GM10248 (cell line): ENCODE data around the gene PAFAH1B1.
A peak's percentile ranks its signal among the peaks of the same experiment; 100 is the strongest.

Source experiments
- CTCF ChIA-PET: fragments of 300-600 bp; sonication (Branson Sonifier 250); formaldehyde crosslinking; extraction: SDS; loops from one replicate; lab custom pipeline; 2021; ENCODE audit warnings: antibody characterized with exemption; lab: Yijun Ruan, JAX
- POLR2A ChIA-PET: fragments of 350-650 bp; sonication (Branson Sonifier 250); formaldehyde crosslinking; extraction: SDS; loops from one replicate; lab custom pipeline; 2020; ENCODE audit warnings: antibody characterized with exemption; lab: Yijun Ruan, JAX
- DNase-seq: peaks from one replicate; pipeline ENCODE4 v3.0.0; 2012; ENCODE audit errors: extremely low spot score
- TF ChIP-seq, protein P1 (sequence below): IDR thresholded peaks from 2 replicates; pipeline ENCODE4 v1.5.1; 2012; ENCODE audit warnings: mild to moderate bottlenecking, low read depth; ENCODE audit errors: extremely low read depth, missing control alignments, control extremely low read depth

PAFAH1B1 gene

DNA sequence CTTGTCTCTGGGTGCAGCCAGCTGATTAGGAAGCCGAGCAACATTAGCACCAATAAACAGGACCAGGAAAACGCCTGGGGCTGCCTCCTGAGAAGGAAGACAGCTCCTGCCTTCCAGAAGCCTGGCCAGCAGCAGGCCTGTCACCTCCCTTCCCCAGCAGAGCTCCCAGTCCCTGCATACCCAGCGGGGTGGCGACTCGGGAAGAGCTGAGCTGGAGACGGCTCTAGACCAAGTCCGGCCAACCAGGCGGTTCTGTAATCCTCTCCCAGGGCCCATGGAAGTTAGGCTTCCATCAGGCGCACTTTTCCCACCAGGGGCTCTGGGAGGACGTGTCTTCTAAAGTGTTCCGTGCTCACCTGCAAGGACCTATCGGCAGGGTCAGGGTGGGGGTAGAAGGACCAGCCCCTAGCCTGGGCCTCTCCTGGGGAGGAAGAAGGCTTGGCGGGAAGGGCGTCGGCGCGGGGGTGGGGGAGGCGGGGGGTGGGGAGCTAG lies 130.1 kb downstream of the PAFAH1B1 start:
- CTCF ChIA-PET = no interaction called here
- POLR2A ChIA-PET = no interaction called here

DNA sequence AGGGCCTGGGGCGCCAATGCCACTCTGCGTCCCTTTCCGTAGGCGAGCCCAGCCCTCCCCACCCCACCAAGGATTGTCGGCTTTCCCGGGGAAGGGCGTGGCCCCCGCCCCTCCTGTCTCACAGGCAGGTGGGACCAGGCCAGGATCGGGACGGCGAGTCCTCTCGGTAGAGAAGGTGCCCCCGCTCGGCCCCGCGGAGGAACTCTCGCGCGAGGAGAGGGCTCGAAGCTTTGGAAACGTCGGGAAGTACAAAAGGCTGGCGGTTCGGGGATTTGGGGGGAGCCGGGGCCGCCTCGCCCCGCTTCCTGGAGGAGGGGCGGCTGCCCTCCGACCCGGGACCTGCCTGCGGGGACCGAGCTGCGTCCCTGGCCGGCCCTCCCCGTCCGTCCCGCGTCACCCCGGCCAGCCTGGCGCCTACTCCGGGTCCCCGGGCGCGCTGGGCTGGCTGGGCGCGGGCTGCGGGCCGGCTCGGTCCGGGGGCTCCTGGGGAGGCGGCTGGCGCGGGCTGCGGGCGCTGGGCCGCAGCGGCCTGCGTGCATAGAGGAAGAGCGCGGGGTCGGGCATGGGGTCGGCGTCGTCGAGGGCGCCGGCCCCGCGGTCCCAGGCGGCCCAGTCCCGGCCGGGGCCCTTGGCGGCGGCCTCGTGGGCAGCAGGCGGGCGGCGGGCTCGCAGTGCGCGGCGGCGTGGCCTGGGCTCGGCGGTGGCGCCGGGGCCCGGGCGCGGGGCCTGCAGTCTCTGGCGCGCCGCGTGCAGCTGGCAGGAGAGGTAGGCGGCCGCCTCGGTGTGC lies 130.7 kb downstream of the PAFAH1B1 start:
- no peak for DNase-seq
- TF ChIP-seq, protein P1, sequence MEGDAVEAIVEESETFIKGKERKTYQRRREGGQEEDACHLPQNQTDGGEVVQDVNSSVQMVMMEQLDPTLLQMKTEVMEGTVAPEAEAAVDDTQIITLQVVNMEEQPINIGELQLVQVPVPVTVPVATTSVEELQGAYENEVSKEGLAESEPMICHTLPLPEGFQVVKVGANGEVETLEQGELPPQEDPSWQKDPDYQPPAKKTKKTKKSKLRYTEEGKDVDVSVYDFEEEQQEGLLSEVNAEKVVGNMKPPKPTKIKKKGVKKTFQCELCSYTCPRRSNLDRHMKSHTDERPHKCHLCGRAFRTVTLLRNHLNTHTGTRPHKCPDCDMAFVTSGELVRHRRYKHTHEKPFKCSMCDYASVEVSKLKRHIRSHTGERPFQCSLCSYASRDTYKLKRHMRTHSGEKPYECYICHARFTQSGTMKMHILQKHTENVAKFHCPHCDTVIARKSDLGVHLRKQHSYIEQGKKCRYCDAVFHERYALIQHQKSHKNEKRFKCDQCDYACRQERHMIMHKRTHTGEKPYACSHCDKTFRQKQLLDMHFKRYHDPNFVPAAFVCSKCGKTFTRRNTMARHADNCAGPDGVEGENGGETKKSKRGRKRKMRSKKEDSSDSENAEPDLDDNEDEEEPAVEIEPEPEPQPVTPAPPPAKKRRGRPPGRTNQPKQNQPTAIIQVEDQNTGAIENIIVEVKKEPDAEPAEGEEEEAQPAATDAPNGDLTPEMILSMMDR = no peak
- CTCF ChIA-PET = no interaction called here
- POLR2A ChIA-PET = no interaction called here

More for the DNA sequence above, 130.1 kb downstream of the PAFAH1B1 start:
- DNase-seq = no peak
- TF ChIP-seq, protein P1 = no peak

DNA sequence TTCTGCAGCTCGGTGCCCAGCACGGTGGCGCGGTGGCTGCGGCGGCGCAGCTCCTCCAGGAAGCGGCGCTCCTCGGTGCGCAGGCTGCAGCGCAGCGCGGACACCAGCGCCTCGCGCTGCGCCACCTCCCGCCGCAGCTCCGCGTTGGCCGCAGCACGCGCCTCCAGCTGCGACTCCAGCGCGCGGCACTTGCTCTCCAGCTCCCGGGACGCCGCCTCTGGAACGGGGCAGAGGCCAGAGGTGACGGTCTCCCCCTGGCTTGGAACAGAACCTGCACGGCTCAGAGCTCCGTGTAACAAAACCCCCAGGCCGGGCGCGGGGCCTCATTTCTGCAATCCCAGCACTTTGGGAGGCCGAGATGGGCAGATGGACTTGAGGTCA lies 131.3 kb downstream of the PAFAH1B1 start:
- POLR2A ChIA-PET = no interaction called here
- CTCF ChIA-PET = no interaction called here
- DNase-seq = no peak
- TF ChIP-seq, protein P1 = peak; percentile 7

DNA sequence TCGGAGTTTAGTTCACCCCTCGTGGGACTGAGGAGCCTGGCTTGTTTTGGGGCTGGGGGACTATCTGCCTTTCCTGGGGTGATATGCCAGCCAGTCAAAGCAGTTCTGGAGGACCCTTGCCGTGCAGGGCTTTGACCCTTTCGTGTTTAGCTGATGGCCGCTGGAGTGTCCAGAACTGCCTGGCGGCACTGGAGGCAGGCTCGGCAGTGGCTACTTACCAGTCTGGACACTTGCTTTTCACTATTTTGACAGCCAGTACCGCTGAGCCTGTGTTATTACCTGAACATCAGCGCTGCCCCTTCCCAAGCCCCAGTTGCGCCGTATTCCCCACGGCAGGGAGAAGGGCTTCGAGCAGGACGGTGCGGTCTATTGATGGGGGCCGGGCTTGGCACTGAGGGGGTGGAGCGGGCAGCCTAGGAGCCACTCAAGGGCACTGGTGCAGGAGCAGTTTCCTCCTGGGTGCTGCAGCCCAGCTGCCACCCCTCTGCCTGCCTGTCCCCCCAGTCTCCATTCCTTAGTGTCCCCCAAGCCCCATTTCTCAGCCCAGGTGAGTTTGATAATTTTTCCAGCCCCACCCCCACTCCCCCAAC lies 137.4 kb downstream of the PAFAH1B1 start:
- POLR2A ChIA-PET = no interaction called here
- TF ChIP-seq, protein P1 = no peak

DNA sequence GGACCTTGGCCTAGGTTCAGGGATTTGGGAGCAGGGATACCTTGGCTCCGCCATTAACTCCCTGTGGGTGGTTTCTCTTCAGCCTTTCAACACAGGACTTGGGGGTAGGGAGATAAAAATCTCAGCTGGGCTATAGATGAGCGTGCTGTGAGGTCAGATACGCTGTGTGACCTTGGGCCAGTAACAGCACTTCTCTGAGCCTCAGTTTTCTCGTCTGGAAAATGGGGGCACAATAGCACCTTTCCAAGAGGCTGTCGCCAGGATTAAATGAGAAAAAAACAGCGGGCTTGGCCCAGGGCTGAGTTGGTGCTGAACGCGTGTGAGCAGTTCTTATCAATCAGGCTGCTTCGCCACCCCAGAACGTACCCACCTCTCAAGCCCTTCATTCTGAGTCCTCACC lies 138.4 kb downstream of the PAFAH1B1 start:
- no peak for DNase-seq
- POLR2A ChIA-PET = no interaction called here
- TF ChIP-seq, protein P1 = no peak
- CTCF ChIA-PET = no interaction called here

More for the DNA sequence above, 137.4 kb downstream of the PAFAH1B1 start:
- no peak for DNase-seq
- CTCF ChIA-PET = no interaction called here

DNA sequence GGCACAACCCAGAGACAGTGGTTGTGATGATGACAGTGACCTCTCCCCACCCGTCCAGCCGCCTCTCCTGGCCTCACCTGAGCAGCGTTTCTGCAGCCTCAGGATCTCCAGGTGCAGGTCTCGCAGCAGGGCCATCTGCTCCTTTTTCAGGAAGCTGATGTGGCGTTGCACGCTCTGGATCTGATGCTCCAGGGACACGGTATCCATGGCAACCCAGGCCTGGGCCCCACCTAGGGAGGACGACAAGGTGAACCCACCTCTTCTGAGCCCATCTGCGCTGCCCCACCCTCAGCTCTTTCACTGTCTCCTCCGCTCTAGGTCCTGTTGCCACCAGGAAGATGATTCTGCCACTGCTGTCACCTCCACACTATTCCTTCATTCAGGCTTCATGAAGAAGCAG lies 141.5 kb downstream of the PAFAH1B1 start:
- DNase-seq = no peak
- ChIA-PET CTCF (no interaction called here), POLR2A (no interaction called here)
- TF ChIP-seq, protein P1 = no peak
